Head of caudate nucleus (tissue), 42 donors: ENCODE results near the gene SNTG2.

Experiments
- DNase-seq, 42 donors: peaks; one replicate each; pipeline versions ENCODE4 v3.0.0 to v3.0.0-alpha.2; 2020 to 2021; ENCODE audit warnings: mixed read lengths in 7 of 42
- intact Hi-C: fragments of 100-400 bp; cut with DNase I; formaldehyde crosslinking; loops from one replicate; pipeline ENCODE4 v1.15.0; 2022

Gene SNTG2

GRCh38 chr2:1309507-1309906 is 358.9 kb downstream of the SNTG2 start:
- DNase-seq: no peak
- intact Hi-C loops: no loop called here

- DNase-seq: no peak
- intact Hi-C loops: no loop called here
These were observed 359.6 kb downstream of the SNTG2 start for GRCh38 chr2:1310202-1310601.

- no peak for DNase-seq
- intact Hi-C loops: no loop called here
These were observed 360.2 kb downstream of the SNTG2 start for GRCh38 chr2:1310866-1311265.

GRCh38 chr2:1313240-1313924 is 362.7 kb downstream of the SNTG2 start:
- DNase-seq: no peak
- intact Hi-C loops: no loop called here

GRCh38 chr2:1314254-1314653 is 363.6 kb downstream of the SNTG2 start:
- intact Hi-C loops: no loop called here
- no peak for DNase-seq

GRCh38 chr2:1318366-1319009 is 367.8 kb downstream of the SNTG2 start:
- intact Hi-C loops: no loop called here
- DNase-seq: no peak

- no peak for DNase-seq
- intact Hi-C loops: no loop called here
These were observed 368.7 kb downstream of the SNTG2 start for GRCh38 chr2:1319393-1319792.

GRCh38 chr2:1321321-1321720 is 370.7 kb downstream of the SNTG2 start:
- DNase-seq: peak in 38 of 42 donors; percentile 16 to 83 (median 48)
- intact Hi-C loops: no loop called here

- intact Hi-C loops: no loop called here
- DNase-seq: no peak
These were observed 374.2 kb downstream of the SNTG2 start for GRCh38 chr2:1324884-1325283.

- intact Hi-C loops: no loop called here
These were observed 378.0 kb downstream of the SNTG2 start for GRCh38 chr2:1328684-1329083.

GRCh38 chr2:1339388-1340140 is 388.9 kb downstream of the SNTG2 start:
- intact Hi-C loops: no loop called here

More at GRCh38 chr2:1328684-1329083, 378.0 kb downstream of the SNTG2 start:
- DNase-seq: no peak

GRCh38 chr2:1340141-1340512 is 389.5 kb downstream of the SNTG2 start:
- peak in 4 of 42 donors; percentile 10 to 43 (median 22) for DNase-seq
- intact Hi-C loops: no loop called here

More at GRCh38 chr2:1339388-1340140, 388.9 kb downstream of the SNTG2 start:
- peak in 16 of 42 donors; percentile 7 to 54 (median 21) for DNase-seq

- intact Hi-C loops: no loop called here
These were observed 390.9 kb downstream of the SNTG2 start for GRCh38 chr2:1341404-1342120.

GRCh38 chr2:1348789-1349188 is 398.1 kb downstream of the SNTG2 start:
- intact Hi-C loops: no loop called here
- DNase-seq: no peak

More at GRCh38 chr2:1341404-1342120, 390.9 kb downstream of the SNTG2 start:
- DNase-seq: no peak

- intact Hi-C loops: no loop called here
- no peak for DNase-seq
These were observed 399.5 kb downstream of the SNTG2 start for GRCh38 chr2:1350111-1350510.

GRCh38 chr2:1353124-1353523 is 402.5 kb downstream of the SNTG2 start:
- DNase-seq: no peak
- intact Hi-C loops: no loop called here

- intact Hi-C loops: no loop called here
- DNase-seq: no peak
These were observed 402.9 kb downstream of the SNTG2 start for GRCh38 chr2:1353543-1353942.

GRCh38 chr2:1360144-1360543 is 409.5 kb downstream of the SNTG2 start:
- DNase-seq: no peak
- intact Hi-C loops: no loop called here

- intact Hi-C loops: no loop called here
- DNase-seq: no peak
These were observed 410.1 kb downstream of the SNTG2 start for GRCh38 chr2:1360557-1361250.
